ENCODE results near the gene ZNF319.

- no peak for TF ChIP-seq REST (IDR thresholded peaks at IDR 0.05; ENCODE audit: borderline replicate concordance)
- no peak for TF ChIP-seq CTCF (IDR thresholded peaks at IDR 0.05; ENCODE audit: poor library complexity, severe bottlenecking)
- no peak for TF ChIP-seq EP300 (conservative IDR thresholded peaks at IDR 0.05; ENCODE audit: poor library complexity, severe bottlenecking)
- TF ChIP-seq TAF1 (IDR thresholded peaks at IDR 0.05; ENCODE audit: low read depth) = no peak
- no peak for TF ChIP-seq EZH2 (IDR thresholded peaks at IDR 0.05; ENCODE audit: borderline replicate concordance, insufficient read depth, low read length, poor library complexity, severe bottlenecking)
- no peak for TF ChIP-seq MXI1 (conservative IDR thresholded peaks at IDR 0.05; ENCODE audit: poor library complexity, severe bottlenecking)
- no peak for TF ChIP-seq RAD21 (conservative IDR thresholded peaks at IDR 0.05)
Observed at GRCh38 chr16:58029410-58029809, 28.9 kb upstream of the ZNF319 start.

All from neural cell (in vitro differentiated cells).